Liver (tissue), 9 donors: ENCODE measurements around the gene DYSF. TPM values are rescaled to one million over a fixed set of nuclear protein-coding genes. Genes with fewer than 3 reads are reported as not detected.

ENCODE experiments used
- DNase-seq: peaks from one replicate; pipeline ENCODE4 v3.0.0-alpha.2; 2017; ENCODE audit warnings: low spot score
- H3K27ac ChIP-seq, 2 donors: one replicate each; pipeline ENCODE4 v1.7.0; 2013; ENCODE audit warnings: inconsistent platforms in 2 of 2, low read length in 2 of 2, control low read depth in 1 of 2, low read depth in 1 of 2, mild to moderate bottlenecking in 1 of 2
- H3K27me3 ChIP-seq, 4 donors: one replicate each; pipeline versions ENCODE4 v1.6.1 to v1.7.0; 2013; ENCODE audit warnings: low read length in 3 of 4, inconsistent platforms in 1 of 4, mild to moderate bottlenecking in 1 of 4, moderate library complexity in 1 of 4; ENCODE audit not compliant: control insufficient read depth in 4 of 4, insufficient read depth in 4 of 4
- H3K36me3 ChIP-seq, 4 donors: one replicate each; pipeline versions ENCODE4 v1.6.1 to v1.7.0; 2013; ENCODE audit warnings: low read length in 3 of 4, mild to moderate bottlenecking in 3 of 4, low read depth in 1 of 4, moderate library complexity in 1 of 4; ENCODE audit not compliant: control insufficient read depth in 4 of 4, insufficient read depth in 3 of 4
- H3K4me1 ChIP-seq, 4 donors: one replicate each; pipeline versions ENCODE4 v1.6.1 to v1.7.0; 2013; ENCODE audit warnings: low read length in 3 of 4, mild to moderate bottlenecking in 3 of 4, moderate library complexity in 1 of 4; ENCODE audit not compliant: control insufficient read depth in 4 of 4, insufficient read depth in 4 of 4
- H3K4me3 ChIP-seq, 3 donors: one replicate each; pipeline versions ENCODE4 v1.6.1 to v1.7.0; 2013; ENCODE audit warnings: low read length in 3 of 3, control low read depth in 1 of 3, low read depth in 1 of 3, mild to moderate bottlenecking in 1 of 3
- H3K9ac ChIP-seq, 2 donors: one replicate each; pipeline ENCODE4 v1.7.0; 2013; ENCODE audit warnings: low read length in 2 of 2, mild to moderate bottlenecking in 2 of 2, moderate library complexity in 2 of 2, control low read depth in 1 of 2, low read depth in 1 of 2
- H3K9me3 ChIP-seq, 4 donors: one replicate each; pipeline versions ENCODE4 v1.6.1 to v1.7.0; 2013; ENCODE audit warnings: low read length in 3 of 4; ENCODE audit not compliant: control insufficient read depth in 4 of 4
- ATF3 ChIP-seq: IDR thresholded peaks from 2 replicates; pipeline ENCODE4 v1.6.1; 2016; ENCODE audit warnings: antibody characterized with exemption
- EGR1 ChIP-seq, 2 donors: IDR thresholded peaks; 2 replicates each; pipeline ENCODE4 v1.6.1; 2016 to 2018; ENCODE audit warnings: antibody characterized with exemption in 2 of 2, low read depth in 2 of 2
- FOXA1 ChIP-seq: IDR thresholded peaks from 2 replicates; pipeline ENCODE4 v1.6.1; 2016; ENCODE audit warnings: antibody characterized with exemption
- FOXA2 ChIP-seq: IDR thresholded peaks from 2 replicates; pipeline ENCODE4 v1.6.1; 2016; ENCODE audit warnings: antibody characterized with exemption
- GABPA ChIP-seq, 2 donors: IDR thresholded peaks in 1 of 2; conservative IDR thresholded peaks in 1 of 2; 2 replicates each; pipeline ENCODE4 v1.6.1; 2016; ENCODE audit warnings: antibody characterized with exemption in 2 of 2, mild to moderate bottlenecking in 1 of 2, moderate library complexity in 1 of 2
- HNF4A ChIP-seq, 2 donors: conservative IDR thresholded peaks; 2 replicates each; pipeline ENCODE4 v1.6.1; 2016; ENCODE audit warnings: antibody characterized with exemption in 2 of 2, mild to moderate bottlenecking in 2 of 2
- HNF4G ChIP-seq: IDR thresholded peaks from 2 replicates; pipeline ENCODE4 v1.6.1; 2016; ENCODE audit warnings: antibody characterized with exemption
- JUND ChIP-seq, 2 donors: IDR thresholded peaks; 2 replicates each; pipeline ENCODE4 v1.6.1; 2016; ENCODE audit warnings: antibody characterized with exemption in 2 of 2
- MAX ChIP-seq: IDR thresholded peaks from 2 replicates; pipeline ENCODE4 v1.6.1; 2016; ENCODE audit warnings: antibody characterized with exemption
- NR2F2 ChIP-seq: IDR thresholded peaks from 2 replicates; pipeline ENCODE4 v1.6.1; 2016; ENCODE audit warnings: antibody characterized with exemption
- RAD21 ChIP-seq, 2 donors: IDR thresholded peaks; 2 replicates each; pipeline ENCODE4 v1.6.1; 2016; ENCODE audit warnings: antibody characterized with exemption in 2 of 2, mild to moderate bottlenecking in 2 of 2
- RXRA ChIP-seq, 2 donors: IDR thresholded peaks; 2 replicates each; pipeline ENCODE4 v1.6.1; 2017 to 2018; ENCODE audit warnings: antibody characterized with exemption in 2 of 2, mild to moderate bottlenecking in 1 of 2
- SP1 ChIP-seq: IDR thresholded peaks from 2 replicates; pipeline ENCODE4 v1.6.1; 2018; ENCODE audit warnings: antibody characterized with exemption, mild to moderate bottlenecking
- TAF1 ChIP-seq: conservative IDR thresholded peaks from 2 replicates; pipeline ENCODE4 v1.6.1; 2016; ENCODE audit warnings: antibody characterized with exemption, mild to moderate bottlenecking
- YY1 ChIP-seq: IDR thresholded peaks from 2 replicates; pipeline ENCODE4 v1.6.1; 2016; ENCODE audit warnings: antibody characterized with exemption, mild to moderate bottlenecking
- ZBTB33 ChIP-seq: IDR thresholded peaks from 2 replicates; pipeline ENCODE4 v1.6.1; 2016; ENCODE audit warnings: antibody characterized with exemption
- WGBS: extraction: QIAGEN DNeasy Blood & Tissue Kit; methylation state at CpG from one replicate; pipeline ENCODE4 v1.1.7; 2013; 5-methylcytosine and 5-hydroxymethylcytosine counted together
- polyA plus RNA-seq, 2 donors: library from polyadenylated mRNA; stranded (reverse) in 1 of 2; unstranded in 1 of 2; fragments of 200-250 nt in 1 of 2; fragments of >200 nt in 1 of 2; fragmentation: Nextera tagmentation in 1 of 2; extraction: Ambion mirVana in 1 of 2; gene quantifications; one replicate each; pipeline versions ENCODE4 v1.2.1 to v1.2.3, GENCODE V29; 2013 to 2015
- total RNA-seq, 2 donors: library from RNA; depleted of rRNA; stranded (reverse); fragments of >200 nt; gene quantifications; one replicate each; pipeline ENCODE4 v1.2.3, GENCODE V29; 2014
- TF ChIP-seq, protein P1 (sequence below): fragments of 150-350 bp; IDR thresholded peaks from 2 replicates; pipeline ENCODE4 v1.5.1; 2017; ENCODE audit warnings: improper control_type of control experiment, low read depth, low read length; ENCODE audit not compliant: missing input control
- donor health status: healthy.
- donor health status: healthy.
- donor health status: healthy.
- donor health status: healthy.
- donor health status: healthy.

DYSF gene
- total and polyA plus RNA-seq, 4 donors = 8.5 to 20.8 (median 13.6) TPM

DNA sequence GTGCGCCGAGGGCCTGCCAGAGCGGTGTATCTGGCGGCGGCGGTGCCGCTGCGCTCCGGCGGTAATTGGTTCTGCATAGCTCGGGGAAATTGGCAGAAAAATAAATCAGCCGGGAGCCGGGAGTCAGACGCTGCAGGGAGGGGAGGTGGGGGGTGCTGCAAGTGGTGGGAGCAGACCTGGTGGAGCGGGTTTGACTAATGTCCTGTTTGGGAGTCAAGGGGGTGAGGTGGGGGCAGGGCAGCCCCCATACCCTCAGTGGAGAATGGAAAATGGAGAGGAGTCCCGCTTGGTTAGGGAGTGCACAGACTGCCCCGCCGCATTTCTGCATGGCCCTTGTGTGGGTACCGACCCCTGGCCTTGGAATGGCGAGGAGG lies 107.3 kb downstream of the DYSF start (continued):
- no peak for TF ChIP-seq NR2F2
- TF ChIP-seq FOXA2 = no peak
- TF ChIP-seq HNF4G = no peak

- no peaks in the 10 kb centered on the region for H3K9me3 ChIP-seq
- no peak overlapping the region for H3K9ac ChIP-seq
- H3K27me3 ChIP-seq = no peaks in the 10 kb centered on the region
- TF ChIP-seq JUND (IDR thresholded peaks at IDR 0.05) (no peak), ATF3 (no peak), MAX (no peak), RXRA (IDR thresholded peaks at IDR 0.05) (no peak), RAD21 (IDR thresholded peaks at IDR 0.05) (no peak), HNF4A (conservative IDR thresholded peaks at IDR 0.05) (no peak), EGR1 (IDR thresholded peaks at IDR 0.05; ENCODE audit: low read depth in 2 of 2) (no peak), HNF4G (no peak), YY1 (no peak), ZBTB33 (no peak), SP1 (no peak), TAF1 (no peak), FOXA2 (no peak), GABPA (IDR thresholded peaks at IDR 0.05 in 1 of 2, conservative IDR thresholded peaks at IDR 0.05 in 1 of 2) (no peak)
- TF ChIP-seq, protein P1, sequence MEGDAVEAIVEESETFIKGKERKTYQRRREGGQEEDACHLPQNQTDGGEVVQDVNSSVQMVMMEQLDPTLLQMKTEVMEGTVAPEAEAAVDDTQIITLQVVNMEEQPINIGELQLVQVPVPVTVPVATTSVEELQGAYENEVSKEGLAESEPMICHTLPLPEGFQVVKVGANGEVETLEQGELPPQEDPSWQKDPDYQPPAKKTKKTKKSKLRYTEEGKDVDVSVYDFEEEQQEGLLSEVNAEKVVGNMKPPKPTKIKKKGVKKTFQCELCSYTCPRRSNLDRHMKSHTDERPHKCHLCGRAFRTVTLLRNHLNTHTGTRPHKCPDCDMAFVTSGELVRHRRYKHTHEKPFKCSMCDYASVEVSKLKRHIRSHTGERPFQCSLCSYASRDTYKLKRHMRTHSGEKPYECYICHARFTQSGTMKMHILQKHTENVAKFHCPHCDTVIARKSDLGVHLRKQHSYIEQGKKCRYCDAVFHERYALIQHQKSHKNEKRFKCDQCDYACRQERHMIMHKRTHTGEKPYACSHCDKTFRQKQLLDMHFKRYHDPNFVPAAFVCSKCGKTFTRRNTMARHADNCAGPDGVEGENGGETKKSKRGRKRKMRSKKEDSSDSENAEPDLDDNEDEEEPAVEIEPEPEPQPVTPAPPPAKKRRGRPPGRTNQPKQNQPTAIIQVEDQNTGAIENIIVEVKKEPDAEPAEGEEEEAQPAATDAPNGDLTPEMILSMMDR = no peak
- no peak overlapping the region for H3K4me3 ChIP-seq
- H3K36me3 ChIP-seq = peaks cover 0 to 12% (median 4%) of the 10 kb centered on the region in 4 donors
- no peak for DNase-seq
- no peak overlapping the region for H3K27ac ChIP-seq
- H3K4me1 ChIP-seq = peaks cover 0 to 8% (median 6%) of the 10 kb centered on the region in 4 donors
- 91% methylated on average over 15 of the region's 15 CpGs for WGBS
These were observed 108.3 kb downstream of the DYSF start for GRCh38 chr2:71561441-71562267.

- no peak overlapping the region for H3K4me3 ChIP-seq
- H3K27me3 ChIP-seq = no peaks in the 10 kb centered on the region
- H3K9me3 ChIP-seq = no peaks in the 10 kb centered on the region
- peaks cover 0 to 12% (median 5%) of the 10 kb centered on the region in 4 donors for H3K36me3 ChIP-seq
- no peak for TF ChIP-seq TAF1
- no peak for TF ChIP-seq EGR1 (IDR thresholded peaks at IDR 0.05; ENCODE audit: low read depth in 2 of 2)
- TF ChIP-seq FOXA1 = no peak
- TF ChIP-seq MAX = no peak
- TF ChIP-seq GABPA (IDR thresholded peaks at IDR 0.05 in 1 of 2, conservative IDR thresholded peaks at IDR 0.05 in 1 of 2) = no peak
- no peak for TF ChIP-seq HNF4A (conservative IDR thresholded peaks at IDR 0.05)
- no peak for TF ChIP-seq ZBTB33
- TF ChIP-seq NR2F2 = no peak
- no peak for TF ChIP-seq RXRA (IDR thresholded peaks at IDR 0.05)
- no peak for TF ChIP-seq YY1
- no peak for TF ChIP-seq JUND (IDR thresholded peaks at IDR 0.05)
- no peak for DNase-seq
- peaks cover 0 to 2% (median 0%) of the 10 kb centered on the region in 4 donors for H3K4me1 ChIP-seq
- 85% methylated on average over 7 of the region's 7 CpGs for WGBS
- no peak overlapping the region for H3K27ac ChIP-seq
- H3K9ac ChIP-seq = no peak overlapping the region
These were observed 109.2 kb downstream of the DYSF start for GRCh38 chr2:71562518-71562917.
